Cardiac muscle cell (in vitro differentiated cells and primary cell): ENCODE data around the gene RASL11B. TPM values are rescaled to one million over a fixed set of nuclear protein-coding genes. Genes with fewer than 3 reads are reported as not detected.
A peak's percentile ranks its signal among the peaks of the same experiment; 100 is the strongest.

Experiments used
- DNase-seq, 2 donors: peaks; one replicate each; pipeline versions ENCODE4 v3.0.0 to v3.0.0-alpha.2; 2010 to 2017; ENCODE audit warnings: low read depth in 1 of 2, low spot score in 1 of 2
- H3K27ac ChIP-seq: fragments of 200-600 bp; sonication (generic); 2 replicates; pipeline ENCODE4 v1.5.1; 2016
- H3K27me3 ChIP-seq: fragments of 200-600 bp; sonication (generic); 2 replicates; pipeline ENCODE4 v1.6.0; 2016; ENCODE audit warnings: control low read depth
- H3K36me3 ChIP-seq: fragments of 200-600 bp; sonication (generic); 2 replicates; pipeline ENCODE4 v1.5.1; 2016; ENCODE audit warnings: control low read depth
- H3K4me1 ChIP-seq: fragments of 200-600 bp; sonication (generic); 2 replicates; pipeline ENCODE4 v1.8.1; 2017; ENCODE audit warnings: low read depth, mild to moderate bottlenecking, mixed run types
- H3K4me3 ChIP-seq: fragments of 200-600 bp; sonication (generic); 2 replicates; pipeline ENCODE4 v1.5.1; 2016; ENCODE audit warnings: mild to moderate bottlenecking
- H3K9me3 ChIP-seq: fragments of 200-600 bp; sonication (generic); 2 replicates; pipeline ENCODE4 v1.5.1; 2017; ENCODE audit warnings: low read depth, mild to moderate bottlenecking, control low read depth
- polyA plus RNA-seq: library from polyadenylated mRNA; unstranded; fragments of >200 nt; fragmentation: Nextera tagmentation; extraction: Ambion mirVana; gene quantifications from 2 replicates; pipeline ENCODE4 v1.2.1, GENCODE V29; 2016
- total RNA-seq: library from RNA; depleted of rRNA; stranded (reverse); fragments of >200 nt; gene quantifications from 2 replicates; pipeline ENCODE4 v1.2.3, GENCODE V29; 2016
- TF ChIP-seq, protein P1 (sequence below): IDR thresholded peaks from 2 replicates; pipeline ENCODE4 v1.5.1; 2012; ENCODE audit warnings: low read depth, mild to moderate bottlenecking, low read length

Gene RASL11B
- total and polyA plus RNA-seq, 2 experiments from 2014 or later: 37.5 to 74.1 TPM

DNA sequence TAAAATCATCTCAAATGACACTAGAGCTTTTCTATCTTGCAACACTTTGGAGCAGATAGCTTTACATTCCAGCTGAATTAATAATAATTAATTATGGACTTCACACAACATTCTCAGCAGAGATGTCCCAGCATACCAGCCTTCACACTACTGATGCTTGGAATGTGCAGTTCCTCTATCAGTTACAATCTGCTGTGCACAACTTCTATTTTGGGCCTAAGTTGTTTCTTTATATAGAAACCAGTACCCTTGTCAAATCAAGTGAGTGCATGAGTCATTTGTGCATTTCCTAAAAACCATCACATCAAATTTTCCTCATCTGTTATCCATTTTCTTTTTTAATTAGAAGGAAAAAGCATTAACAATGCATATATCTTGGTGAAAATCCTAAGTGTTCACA, 8.8 kb upstream of the RASL11B start:
- peak; percentile 62 to 64 for DNase-seq
- H3K4me1 ChIP-seq: peaks cover 41% of the 10 kb centered on the region
- H3K4me3 ChIP-seq: no peak overlapping the region
- H3K27me3 ChIP-seq: no peaks in the 10 kb centered on the region
- no peaks in the 10 kb centered on the region for H3K36me3 ChIP-seq
- TF ChIP-seq, protein P1, sequence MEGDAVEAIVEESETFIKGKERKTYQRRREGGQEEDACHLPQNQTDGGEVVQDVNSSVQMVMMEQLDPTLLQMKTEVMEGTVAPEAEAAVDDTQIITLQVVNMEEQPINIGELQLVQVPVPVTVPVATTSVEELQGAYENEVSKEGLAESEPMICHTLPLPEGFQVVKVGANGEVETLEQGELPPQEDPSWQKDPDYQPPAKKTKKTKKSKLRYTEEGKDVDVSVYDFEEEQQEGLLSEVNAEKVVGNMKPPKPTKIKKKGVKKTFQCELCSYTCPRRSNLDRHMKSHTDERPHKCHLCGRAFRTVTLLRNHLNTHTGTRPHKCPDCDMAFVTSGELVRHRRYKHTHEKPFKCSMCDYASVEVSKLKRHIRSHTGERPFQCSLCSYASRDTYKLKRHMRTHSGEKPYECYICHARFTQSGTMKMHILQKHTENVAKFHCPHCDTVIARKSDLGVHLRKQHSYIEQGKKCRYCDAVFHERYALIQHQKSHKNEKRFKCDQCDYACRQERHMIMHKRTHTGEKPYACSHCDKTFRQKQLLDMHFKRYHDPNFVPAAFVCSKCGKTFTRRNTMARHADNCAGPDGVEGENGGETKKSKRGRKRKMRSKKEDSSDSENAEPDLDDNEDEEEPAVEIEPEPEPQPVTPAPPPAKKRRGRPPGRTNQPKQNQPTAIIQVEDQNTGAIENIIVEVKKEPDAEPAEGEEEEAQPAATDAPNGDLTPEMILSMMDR: no peak
- H3K27ac ChIP-seq: peak overlapping the region; percentile 78
- H3K9me3 ChIP-seq: no peaks in the 10 kb centered on the region

DNA sequence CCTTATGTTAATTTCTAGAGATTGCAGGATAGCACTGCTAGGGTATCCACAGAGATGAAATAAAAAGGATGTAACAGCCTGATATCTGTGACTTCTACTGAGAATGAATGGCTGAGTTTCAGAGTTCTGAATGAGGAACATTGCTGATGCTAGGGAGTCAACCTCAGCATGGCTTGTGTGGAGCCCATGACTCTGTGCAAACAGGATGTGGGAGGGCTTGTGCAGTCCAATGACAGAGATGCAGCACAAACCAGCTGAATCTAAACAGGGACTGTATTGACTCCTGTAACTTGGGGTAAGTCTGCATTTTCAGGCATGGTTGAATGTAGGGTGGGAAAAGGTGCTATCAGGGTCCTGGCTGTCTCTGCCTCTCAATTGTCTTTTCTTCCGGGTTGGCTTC, 5.3 kb upstream of the RASL11B start:
- Histone ChIP-seq H3K27me3 (no peaks in the 10 kb centered on the region), H3K4me1 (peaks cover 36% of the 10 kb centered on the region), H3K4me3 (no peak overlapping the region), H3K36me3 (no peaks in the 10 kb centered on the region), H3K9me3 (no peaks in the 10 kb centered on the region), H3K27ac (no peak overlapping the region)
- TF ChIP-seq, protein P1: no peak
- no peak for DNase-seq

DNA sequence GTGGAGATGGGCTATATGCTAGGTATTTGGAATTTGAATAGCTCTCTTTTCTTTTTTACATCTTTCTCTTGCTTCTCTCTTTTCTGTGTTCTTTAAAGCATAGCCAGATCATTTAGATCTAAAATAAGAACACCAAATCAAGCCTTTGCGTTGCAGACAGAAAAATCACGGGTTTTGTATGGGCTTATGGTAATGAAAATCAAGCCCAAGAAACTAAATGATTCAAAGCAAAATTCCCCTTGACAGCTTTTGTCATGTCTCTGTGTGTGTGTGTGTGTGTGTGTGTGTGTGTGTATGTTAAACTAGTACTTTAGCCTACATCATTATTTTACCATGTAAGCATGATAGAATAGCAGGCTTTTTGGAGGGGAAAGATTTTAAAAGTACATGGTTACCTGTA, 1.8 kb upstream of the RASL11B start:
- no peak for DNase-seq
- TF ChIP-seq, protein P1: no peak
- peaks cover 27% of the 10 kb centered on the region for H3K4me1 ChIP-seq
- H3K36me3 ChIP-seq: peaks cover 8% of the 10 kb centered on the region
- no peak overlapping the region for H3K27ac ChIP-seq
- H3K9me3 ChIP-seq: no peaks in the 10 kb centered on the region
- no peaks in the 10 kb centered on the region for H3K27me3 ChIP-seq
- H3K4me3 ChIP-seq: no peak overlapping the region

DNA sequence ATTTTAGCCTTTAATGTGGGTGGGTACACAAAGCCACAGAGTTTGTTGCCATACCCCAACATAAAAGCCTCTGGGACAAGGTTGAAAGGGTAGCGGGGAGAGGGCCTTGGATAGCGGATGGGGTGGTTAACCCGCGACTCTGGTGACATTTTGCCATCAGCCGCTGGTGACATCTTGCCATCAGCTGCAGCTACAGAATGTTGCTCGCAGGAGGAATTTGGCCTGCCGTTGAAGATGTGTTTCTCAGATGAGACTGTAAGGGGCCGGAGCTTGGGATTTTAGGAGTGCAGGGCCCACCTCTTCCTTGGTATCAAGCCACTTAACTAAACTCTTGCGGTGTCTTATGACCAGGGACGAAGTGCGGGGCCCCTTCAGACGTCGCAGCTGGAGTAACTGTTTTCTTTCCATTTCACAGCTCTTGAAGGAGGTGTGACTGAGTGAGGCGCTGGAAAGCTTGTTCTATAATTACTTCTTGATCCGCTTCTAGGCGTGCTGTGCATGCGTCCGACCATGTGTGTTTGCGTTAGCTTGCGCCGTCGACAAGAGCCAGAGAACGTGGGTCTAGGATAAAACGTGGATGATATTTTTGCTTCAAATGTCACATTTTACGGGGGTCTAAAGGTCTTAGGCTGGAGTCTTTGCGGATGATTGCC, 820 bp upstream of the RASL11B start:
- TF ChIP-seq, protein P1: no peak
- H3K27ac ChIP-seq: peak overlapping the region; percentile 89
- peak overlapping the region; percentile 60 for H3K4me3 ChIP-seq
- peaks cover 11% of the 10 kb centered on the region for H3K36me3 ChIP-seq
- H3K9me3 ChIP-seq: no peaks in the 10 kb centered on the region
- H3K4me1 ChIP-seq: peaks cover 26% of the 10 kb centered on the region
- H3K27me3 ChIP-seq: no peaks in the 10 kb centered on the region
- peak; percentile 15 to 41 for DNase-seq

DNA sequence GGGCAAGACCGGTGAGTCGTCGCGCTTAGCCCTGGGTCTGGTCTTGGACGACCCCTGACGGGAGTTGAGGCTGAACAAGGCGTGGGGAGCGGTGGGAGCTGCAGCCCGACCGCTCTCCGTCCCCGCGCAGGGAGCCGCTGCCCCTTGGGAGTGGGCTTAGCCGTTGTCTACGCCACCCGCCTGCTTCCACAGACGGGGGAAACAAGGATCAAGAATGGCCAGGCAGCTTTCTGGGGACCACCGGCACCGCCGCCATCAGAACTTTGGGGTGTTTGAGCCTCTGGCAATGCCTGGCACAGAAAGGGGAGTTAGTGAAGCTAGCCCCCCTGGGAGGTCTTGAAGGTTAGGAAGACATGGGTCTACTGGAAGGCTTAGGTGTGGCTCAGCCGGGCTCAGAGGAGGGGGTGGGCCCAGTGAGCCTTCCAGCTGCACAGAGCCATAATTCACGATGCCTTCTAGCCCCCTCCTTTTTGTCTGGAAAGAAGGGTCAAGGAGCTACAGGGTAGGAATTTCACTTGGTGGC, 583 bp downstream of the RASL11B start:
- TF ChIP-seq, protein P1: no peak
- Histone ChIP-seq H3K4me3 (peak overlapping the region; percentile 60), H3K27me3 (no peaks in the 10 kb centered on the region), H3K9me3 (no peaks in the 10 kb centered on the region), H3K27ac (peak overlapping the region; percentile 78), H3K36me3 (peaks cover 16% of the 10 kb centered on the region), H3K4me1 (peaks cover 26% of the 10 kb centered on the region)
- DNase-seq: peak in 1 of 2 donors; percentile 33
